Right lung (tissue), 5 donors: ENCODE measurements around the gene AQP6. TPM values are rescaled to one million over a fixed set of nuclear protein-coding genes. Genes with fewer than 3 reads are reported as not detected.
"Not testable (repeated sequence)": the region's sequence is repeated elsewhere in the genome, so short reads cannot be mapped to it uniquely, and the experiment has no call there.

Experiments
- DNase-seq, 2 donors: peaks; one replicate each; pipeline ENCODE4 v3.0.0-alpha.2; 2013
- polyA plus RNA-seq, 5 donors: library from polyadenylated mRNA; unstranded; fragments of 120-200 nt; gene quantifications; one replicate each; pipeline versions ENCODE4 v1.2.1 to v1.2.3, GENCODE V29; 2013; ENCODE audit warnings: inconsistent platforms in 1 of 5, low replicate concordance in 1 of 5; ENCODE audit not compliant: insufficient read length in 5 of 5, insufficient read depth in 1 of 5

Gene AQP6
- polyA plus RNA-seq, 5 donors: 0.22 to 0.45 (median 0.29) TPM

- DNase-seq: not testable (repeated sequence)
Measured at GRCh38 chr12:49989400-49989799, 16.7 kb downstream of the AQP6 start.

- no peak for DNase-seq
Measured at GRCh38 chr12:49990273-49990672, 17.5 kb downstream of the AQP6 start.

- no peak for DNase-seq
Measured at GRCh38 chr12:49998453-49998852, 25.7 kb downstream of the AQP6 start.

GRCh38 chr12:50003595-50003994, 30.8 kb downstream of the AQP6 start:
- no peak for DNase-seq

GRCh38 chr12:50004696-50005095, 31.9 kb downstream of the AQP6 start:
- DNase-seq: no peak

GRCh38 chr12:50005175-50005574, 32.4 kb downstream of the AQP6 start:
- no peak for DNase-seq

- no peak for DNase-seq
Measured at GRCh38 chr12:50006280-50006679, 33.5 kb downstream of the AQP6 start.

- no peak for DNase-seq
Measured at GRCh38 chr12:50006754-50007442, 34.2 kb downstream of the AQP6 start.

- DNase-seq: no peak
Measured at GRCh38 chr12:50013361-50014147, 40.8 kb downstream of the AQP6 start.

GRCh38 chr12:50014342-50014741, 41.6 kb downstream of the AQP6 start:
- DNase-seq: no peak

GRCh38 chr12:50016501-50017475, 44.0 kb downstream of the AQP6 start:
- peak; percentile 89 to 92 for DNase-seq

GRCh38 chr12:50017641-50018040, 44.9 kb downstream of the AQP6 start:
- peak; percentile 66 to 75 for DNase-seq

GRCh38 chr12:50018154-50018553, 45.4 kb downstream of the AQP6 start:
- DNase-seq: no peak

- no peak for DNase-seq
Measured at GRCh38 chr12:50018968-50019367, 46.2 kb downstream of the AQP6 start.

GRCh38 chr12:50019524-50019923, 46.8 kb downstream of the AQP6 start:
- DNase-seq: no peak

- peak; percentile 79 to 81 for DNase-seq
Measured at GRCh38 chr12:50021031-50021430, 48.3 kb downstream of the AQP6 start.

- DNase-seq: no peak
Measured at GRCh38 chr12:50022903-50023302, 50.2 kb downstream of the AQP6 start.

GRCh38 chr12:50024227-50024626, 51.5 kb downstream of the AQP6 start:
- no peak for DNase-seq

- DNase-seq: no peak
Measured at GRCh38 chr12:50024805-50025186, 52.0 kb downstream of the AQP6 start.

- DNase-seq: peak; percentile 98
Measured at GRCh38 chr12:50025187-50026059, 52.7 kb downstream of the AQP6 start, which contains the start of gene RACGAP1. TSS of gene RACGAP1 (minus strand) at chr12:50025494. CDS start at chr12:50016715, 8,779 bp downstream.

GRCh38 chr12:50026691-50027090, 53.9 kb downstream of the AQP6 start:
- no peak for DNase-seq
